K562 (cell line): ENCODE results near the gene LHPP. TPM values are rescaled to one million over a fixed set of nuclear protein-coding genes. Genes with fewer than 3 reads are reported as not detected.

ENCODE experiments used
- ATAC-seq: fragments of 200-7000 bp; cut with Tn5 transposase; 3 replicates; pipeline ENCODE4 v1.9.1; 2020; ENCODE audit warnings: moderate library complexity
- BruUV-seq: library from RNA; stranded (reverse); fragments of 400-500 nt; replicated peaks from 2 replicates; lab custom pipeline; 2021; lab: Mats Ljungman, UMichigan
- CTCF ChIA-PET: fragments of 300-600 bp; formaldehyde crosslinking; extraction: SDS; loops from one replicate; lab custom pipeline; 2021; ENCODE audit warnings: low intra/inter-chr PET ratio; lab: Yijun Ruan, JAX
- POLR2A ChIA-PET: fragments of 300-600, 350-650 bp; sonication (Branson Sonifier 250); formaldehyde crosslinking; extraction: SDS; loops from one replicate; lab custom pipeline; 2021; ENCODE audit warnings: antibody characterized with exemption, inconsistent platforms; lab: Yijun Ruan, JAX
- DNase-seq, 4 experiments: peaks; one replicate each; pipeline versions ENCODE4 v3.0.0 to v3.0.0-alpha.2; 2011 to 2018; ENCODE audit warnings: low spot score in 3 of 4, mixed read lengths in 3 of 4; ENCODE audit errors: extremely low read depth in 1 of 4
- FAIRE-seq: peaks from 2 replicates; lab custom pipeline; 2011; peaks lifted over from hg19 to GRCh38; lab: Jason Lieb, UNC
- H2AFZ ChIP-seq: 2 replicates; pipeline ENCODE4 v1.6.0; 2011; ENCODE audit warnings: low read depth, low read length, control low read depth, inconsistent platforms
- H3K27ac ChIP-seq: fragments of 200-600 bp; 3 replicates; pipeline ENCODE4 v1.8.0; 2011; ENCODE audit warnings: low read depth, mild to moderate bottlenecking, control low read depth, inconsistent platforms, low read length, moderate library complexity, mixed read lengths; ENCODE audit errors: extremely low read depth
- H3K27me3 ChIP-seq, 2 experiments: fragments of 300-600 bp in 1 of 2; 2 replicates in 1 of 2; 3 replicates in 1 of 2; pipeline versions ENCODE4 v1.6.0 to v1.8.0; 2011; ENCODE audit warnings: inconsistent platforms in 2 of 2, low read length in 2 of 2, mild to moderate bottlenecking in 1 of 2, mixed read lengths in 1 of 2, moderate library complexity in 1 of 2; ENCODE audit not compliant: control insufficient read depth in 2 of 2, insufficient read depth in 2 of 2
- H3K36me3 ChIP-seq: fragments of 300-600 bp; 3 replicates; pipeline ENCODE4 v1.8.0; 2011; ENCODE audit warnings: mild to moderate bottlenecking, low read length, inconsistent platforms; ENCODE audit not compliant: control insufficient read depth, insufficient read depth
- H3K4me1 ChIP-seq, 2 experiments: fragments of 200-600 bp in 1 of 2; replicated peaks in 1 of 2; 2 replicates in 1 of 2; 3 replicates in 1 of 2; pipeline versions ENCODE4 v1.5.1 to v1.8.0; 2011; ENCODE audit warnings: inconsistent platforms in 2 of 2, low read length in 2 of 2, mild to moderate bottlenecking in 1 of 2, mixed read lengths in 1 of 2, moderate library complexity in 1 of 2; ENCODE audit not compliant: control insufficient read depth in 2 of 2, insufficient read depth in 2 of 2
- H3K4me2 ChIP-seq: 2 replicates; pipeline ENCODE4 v1.6.1; 2011; ENCODE audit warnings: low read length, control low read depth, inconsistent platforms, mixed read lengths; ENCODE audit not compliant: insufficient read depth
- H3K4me3 ChIP-seq: fragments of 200-600 bp; sonication (generic), shearing (Covaris generic); 2 replicates; pipeline ENCODE4 v1.5.1; 2016; ENCODE audit warnings: control low read depth, inconsistent platforms
- H3K79me2 ChIP-seq: fragments of 200-600 bp; 3 replicates; pipeline ENCODE4 v1.8.0; 2011; ENCODE audit warnings: low read length, inconsistent platforms; ENCODE audit not compliant: control insufficient read depth, insufficient read depth
- H3K9ac ChIP-seq, 2 experiments: 2 replicates each; pipeline versions ENCODE4 v1.6.0 to v1.6.1; 2011; ENCODE audit warnings: low read depth in 2 of 2, low read length in 2 of 2, control low read depth in 1 of 2, inconsistent platforms in 1 of 2, mild to moderate bottlenecking in 1 of 2, mixed read lengths in 1 of 2; ENCODE audit not compliant: insufficient read depth in 1 of 2
- H3K9me1 ChIP-seq: one replicate; pipeline ENCODE4 v1.6.0; 2011; ENCODE audit warnings: inconsistent platforms, mild to moderate bottlenecking, low read length, moderate library complexity; ENCODE audit not compliant: control insufficient read depth, insufficient read depth
- H3K9me3 ChIP-seq: replicated peaks from 2 replicates; pipeline ENCODE4 v1.5.1; 2011; ENCODE audit warnings: low read depth, low read length, inconsistent platforms; ENCODE audit not compliant: control insufficient read depth, insufficient read depth
- H4K20me1 ChIP-seq: replicated peaks from 2 replicates; pipeline ENCODE4 v1.6.1; 2011; ENCODE audit warnings: low read length, inconsistent platforms, mixed read lengths; ENCODE audit not compliant: control insufficient read depth, insufficient read depth
- ARNT ChIP-seq, 2 experiments: fragments of 450-650 bp; IDR thresholded peaks; 2 replicates each; pipeline ENCODE4 v1.6.1; 2016; ENCODE audit warnings: mild to moderate bottlenecking in 1 of 2
- CBX3 ChIP-seq, 2 experiments: IDR thresholded peaks; 1 replicate in 1 of 2; 2 replicates in 1 of 2; pipeline ENCODE4 v1.6.1; 2012; ENCODE audit warnings: inconsistent platforms in 2 of 2, low read length in 2 of 2, borderline replicate concordance in 1 of 2, control low read depth in 1 of 2
- HNRNPL ChIP-seq: fragments of 200-400 bp; formaldehyde crosslinking; IDR thresholded peaks from 2 replicates; pipeline ENCODE4 v1.6.1; 2017; ENCODE audit warnings: low read depth, mild to moderate bottlenecking, low read length
- NR1H2 ChIP-seq: sonication (generic); formaldehyde crosslinking; IDR thresholded peaks from 2 replicates; pipeline ENCODE4 v1.4.0; 2020; ENCODE audit warnings: mild to moderate bottlenecking, missing genetic modification reagents
- PTRF ChIP-seq: fragments of 450-650 bp; IDR thresholded peaks from 2 replicates; pipeline ENCODE4 v1.6.1; 2016; ENCODE audit warnings: mild to moderate bottlenecking, missing genetic modification characterization, missing compliant biosample characterization
- SAP30 ChIP-seq: fragments of 200-600 bp; sonication (generic); IDR thresholded peaks from 2 replicates; pipeline ENCODE4 v1.6.1; 2012; ENCODE audit warnings: borderline replicate concordance, low read depth, mild to moderate bottlenecking, moderate library complexity, low read length, control low read depth, inconsistent platforms; ENCODE audit not compliant: insufficient read depth, poor library complexity, severe bottlenecking
- SIN3B ChIP-seq: fragments of 450-650 bp; IDR thresholded peaks from 2 replicates; pipeline ENCODE4 v1.6.1; 2017; ENCODE audit warnings: low read depth, mild to moderate bottlenecking, moderate library complexity
- TEAD4 ChIP-seq, 2 experiments: sonication (generic) in 1 of 2; formaldehyde crosslinking in 1 of 2; IDR thresholded peaks; 2 replicates each; pipeline versions ENCODE4 v1.6.1 to v1.8.0; 2012 to 2022; ENCODE audit warnings: borderline replicate concordance in 1 of 2, inconsistent platforms in 1 of 2, low read length in 1 of 2, mild to moderate bottlenecking in 1 of 2, missing genetic modification reagents in 1 of 2
- ZNF232 ChIP-seq: sonication (generic); formaldehyde crosslinking; IDR thresholded peaks from 2 replicates; pipeline ENCODE4 v1.8.0; 2022; ENCODE audit warnings: mild to moderate bottlenecking, missing genetic modification reagents
- ZSCAN29 ChIP-seq: fragments of 450-650 bp; IDR thresholded peaks from 2 replicates; pipeline ENCODE4 v1.6.1; 2017
- WGBS: fragments of 100-300 bp; shearing (Covaris generic); methylation state at CpG from one replicate; pipeline ENCODE4 v1.1.6; 2016; ENCODE audit warnings: low coverage, mixed read lengths; ENCODE audit not compliant: insufficient coverage; ENCODE audit errors: missing lambda C conversion rate; 5-methylcytosine and 5-hydroxymethylcytosine counted together
- in situ Hi-C: fragments of 300-500 bp; cut with MboI; formaldehyde crosslinking; loops from 4 replicates; pipeline ENCODE4 v1.15.0; 2018; ENCODE audit warnings: inconsistent platforms, mixed read lengths
- intact Hi-C: fragments of 100-400 bp; cut with micrococcal nuclease; formaldehyde crosslinking; loops from 2 replicates; pipeline ENCODE4 v1.14.2; 2022
- polyA plus RNA-seq, 8 experiments: library from polyadenylated mRNA; depleted of rRNA in 4 of 8; stranded (reverse) in 5 of 8; unstranded in 3 of 8; fragments of >200 nt; fragmentation: Nextera tagmentation in 2 of 8; fragmentation: Illumina TruSeq in 1 of 8; extraction: Ambion mirVana in 2 of 8; extraction: Trizol in 1 of 8; gene quantifications; 2 replicates each; pipeline versions ENCODE4 v1.2.1 to v1.2.3, GENCODE V29; 2011 to 2014; ENCODE audit warnings: inconsistent platforms in 1 of 8, missing spikeins in 1 of 8
- total RNA-seq, 7 experiments: library from RNA; depleted of rRNA in 6 of 7; stranded (reverse); fragments of >200 nt in 6 of 7; fragmentation: Illumina TruSeq in 2 of 7; extraction: Trizol in 2 of 7; gene quantifications; 2 replicates each; pipeline versions ENCODE4 v1.2.1 to v1.2.3, GENCODE V29; 2011 to 2021; ENCODE audit warnings: low replicate concordance in 1 of 7
- TF ChIP-seq, protein P1 (sequence below), 2 experiments: fragments of 150-350 bp in 1 of 2; IDR thresholded peaks; 2 replicates each; pipeline ENCODE4 v1.6.1; 2012 to 2016; ENCODE audit warnings: low read depth in 2 of 2, low read length in 2 of 2, mild to moderate bottlenecking in 1 of 2, moderate library complexity in 1 of 2

The LHPP gene
- total and polyA plus RNA-seq, 9 of the 15 experiments (the other 6 are each of a cell fraction or from before 2014, with no cell fraction given): 0.34 to 7.4 (median 3.0) TPM

- TF ChIP-seq SIN3B (no peak), TEAD4 (IDR thresholded peaks at IDR 0.05; ENCODE audit: low read length) (no peak), TEAD4 (CRISPR knock-in tag; IDR thresholded peaks at IDR 0.05; ENCODE audit: borderline replicate concordance) (no peak), PTRF (no peak), NR1H2 (CRISPR knock-in tag) (no peak), SAP30 (no peak), HNRNPL (no peak), ARNT (IDR thresholded peaks at IDR 0.05) (no peak), ZNF232 (CRISPR knock-in tag) (no peak), CBX3 (IDR thresholded peaks at IDR 0.05; ENCODE audit: borderline replicate concordance in 1 of 2, low read length in 2 of 2) (no peak), ZSCAN29 (no peak)
- TF ChIP-seq, protein P1, sequence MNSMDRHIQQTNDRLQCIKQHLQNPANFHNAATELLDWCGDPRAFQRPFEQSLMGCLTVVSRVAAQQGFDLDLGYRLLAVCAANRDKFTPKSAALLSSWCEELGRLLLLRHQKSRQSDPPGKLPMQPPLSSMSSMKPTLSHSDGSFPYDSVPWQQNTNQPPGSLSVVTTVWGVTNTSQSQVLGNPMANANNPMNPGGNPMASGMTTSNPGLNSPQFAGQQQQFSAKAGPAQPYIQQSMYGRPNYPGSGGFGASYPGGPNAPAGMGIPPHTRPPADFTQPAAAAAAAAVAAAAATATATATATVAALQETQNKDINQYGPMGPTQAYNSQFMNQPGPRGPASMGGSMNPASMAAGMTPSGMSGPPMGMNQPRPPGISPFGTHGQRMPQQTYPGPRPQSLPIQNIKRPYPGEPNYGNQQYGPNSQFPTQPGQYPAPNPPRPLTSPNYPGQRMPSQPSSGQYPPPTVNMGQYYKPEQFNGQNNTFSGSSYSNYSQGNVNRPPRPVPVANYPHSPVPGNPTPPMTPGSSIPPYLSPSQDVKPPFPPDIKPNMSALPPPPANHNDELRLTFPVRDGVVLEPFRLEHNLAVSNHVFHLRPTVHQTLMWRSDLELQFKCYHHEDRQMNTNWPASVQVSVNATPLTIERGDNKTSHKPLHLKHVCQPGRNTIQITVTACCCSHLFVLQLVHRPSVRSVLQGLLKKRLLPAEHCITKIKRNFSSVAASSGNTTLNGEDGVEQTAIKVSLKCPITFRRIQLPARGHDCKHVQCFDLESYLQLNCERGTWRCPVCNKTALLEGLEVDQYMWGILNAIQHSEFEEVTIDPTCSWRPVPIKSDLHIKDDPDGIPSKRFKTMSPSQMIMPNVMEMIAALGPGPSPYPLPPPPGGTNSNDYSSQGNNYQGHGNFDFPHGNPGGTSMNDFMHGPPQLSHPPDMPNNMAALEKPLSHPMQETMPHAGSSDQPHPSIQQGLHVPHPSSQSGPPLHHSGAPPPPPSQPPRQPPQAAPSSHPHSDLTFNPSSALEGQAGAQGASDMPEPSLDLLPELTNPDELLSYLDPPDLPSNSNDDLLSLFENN (IDR thresholded peaks at IDR 0.05; ENCODE audit: low read depth in 2 of 2, low read length in 2 of 2): no peak
- TF ChIP-seq, all 486 proteins: peak for 0
- intact Hi-C loops: no loop called here
- H3K4me3 ChIP-seq: no peak overlapping the region
- H3K79me2 ChIP-seq: 0 out of 3 replicates have a peak, but pooled peaks cover 3% of the 10 kb centered on the region
- BruUV-seq: no TSS peak
- FAIRE-seq (no peak), DNase-seq (no peak), ATAC-seq (no peak)
- peaks cover 5% of the 10 kb centered on the region; the same call in 1 of the 2 replicates for H4K20me1 ChIP-seq
- peaks cover 7% of the 10 kb centered on the region; the same call in 1 of the 3 replicates for H3K36me3 ChIP-seq
- H3K4me2 ChIP-seq: no peak overlapping the region
- no peaks in the 10 kb centered on the region for H3K27me3 ChIP-seq
- H3K9me1 ChIP-seq: peaks cover 4% of the 10 kb centered on the region
- in situ Hi-C loops: no loop called here
- no peak overlapping the region for H3K27ac ChIP-seq
- no peak overlapping the region for H3K9ac ChIP-seq
- H2AFZ ChIP-seq: no peak overlapping the region
- ChIA-PET POLR2A (no interaction called here), CTCF (no interaction called here)
- H3K9me3 ChIP-seq: no peaks in the 10 kb centered on the region
- peaks cover 13 to 61% of the 10 kb centered on the region in 2 experiments; a peak in 4 of 5 replicates for H3K4me1 ChIP-seq
- 94% methylated on average over 12 of the region's 13 CpGs for WGBS
Observed at GRCh38 chr10:124626759-124627380, 165.2 kb downstream of the LHPP start.
